ENCODE data around the gene HOXA7. TPM values are rescaled to one million over a fixed set of nuclear protein-coding genes. Genes with fewer than 3 reads are reported as not detected.

The HOXA7 gene
- total and polyA plus RNA-seq, 2 donors (not counting 1 experiment from before 2014, with no cell fraction given), result 0.37 TPM; not detected in 1

- no peaks in the 10 kb centered on the region for H3K36me3 ChIP-seq (replicated peaks in 1 of 2; ENCODE audit: control extremely low read depth in 1 of 2, control insufficient read depth in 1 of 2, extremely low read depth in 1 of 2, insufficient read depth in 2 of 2, low read length in 1 of 2)
These were observed 22.6 kb upstream of the HOXA7 start for GRCh38 chr7:27179030-27179429.

GRCh38 chr7:27178366-27178765 is 21.9 kb upstream of the HOXA7 start:
- intact Hi-C loops (cut with micrococcal nuclease), result no loop called here
- Histone ChIP-seq H3K4me3 (ENCODE audit: control extremely low read depth in 1 of 5, extremely low read depth in 1 of 5, insufficient read depth in 1 of 5, low read depth in 2 of 5, low read length in 4 of 5) (no peak overlapping the region), H3K4me1 (ENCODE audit: control insufficient read depth in 2 of 2, insufficient read depth in 2 of 2, low read length in 2 of 2) (peaks cover 23 to 40% of the 10 kb centered on the region in 2 donors), H4K20me1 (ENCODE audit: control insufficient read depth, insufficient read depth, low read length, poor library complexity, severe bottlenecking) (no peaks in the 10 kb centered on the region), H3K27ac (ENCODE audit: low read length in 2 of 2) (no peak overlapping the region), H3K4me2 (replicated peaks; ENCODE audit: low read depth, low read length, poor library complexity, severe bottlenecking) (no peak overlapping the region), H2AFZ (ENCODE audit: insufficient read depth, low read depth, low read length, poor library complexity, severe bottlenecking) (no peak overlapping the region), H3K27me3 (replicated peaks in 1 of 4; ENCODE audit: control extremely low read depth in 1 of 4, control insufficient read depth in 3 of 4, insufficient read depth in 4 of 4, low read length in 3 of 4) (peaks cover 0 to 94% (median 73%) of the 10 kb centered on the region in 4 experiments), H3K9me3 (ENCODE audit: control extremely low read depth in 1 of 3, control insufficient read depth in 2 of 3, insufficient read depth in 1 of 3, low read length in 2 of 3) (peaks cover 0 to 50% (median 0%) of the 10 kb centered on the region in 3 donors), H3K9ac (ENCODE audit: low read length) (no peak overlapping the region), H3K79me2 (ENCODE audit: control insufficient read depth, insufficient read depth, low read length) (no peaks in the 10 kb centered on the region), H3K36me3 (replicated peaks in 1 of 2; ENCODE audit: control extremely low read depth in 1 of 2, control insufficient read depth in 1 of 2, extremely low read depth in 1 of 2, insufficient read depth in 2 of 2, low read length in 1 of 2) (no peaks in the 10 kb centered on the region)
- POLR2A ChIA-PET, result no interaction called here
- H3K9me3 Mint-ChIP-seq (ENCODE audit: insufficient read depth), result no peaks in the 10 kb centered on the region
- H3K27ac Mint-ChIP-seq, result no peak overlapping the region
- DNase-seq, result no peak
- peaks cover 11% of the 10 kb centered on the region for H3K4me1 Mint-ChIP-seq
- peaks cover 60% of the 10 kb centered on the region for H3K27me3 Mint-ChIP-seq
- WGBS (ENCODE audit: insufficient coverage), result 93% methylated on average over 4 of the region's 6 CpGs
- ATAC-seq (ENCODE audit: low read depth), result no peak
- CTCF ChIA-PET, result interaction anchor here (0.6 to 2.7 kb wide), 9 partner anchors 16 to 1286 kb away, joined by 3 to 15 read pairs (median 4); no protein-coding TSS in a partner anchor
- no peak overlapping the region for H3K4me3 Mint-ChIP-seq
- TF ChIP-seq EZH2 (IDR thresholded peaks at IDR 0.05; ENCODE audit: borderline replicate concordance, insufficient read depth, low read depth, low read length, poor library complexity, severe bottlenecking), result no peak
- TF ChIP-seq CTCF (IDR thresholded peaks at IDR 0.05), result no peak

More at GRCh38 chr7:27179030-27179429, 22.6 kb upstream of the HOXA7 start:
- Mint-ChIP-seq H3K4me1 (peaks cover 16% of the 10 kb centered on the region), H3K27me3 (peaks cover 65% of the 10 kb centered on the region), H3K4me3 (no peak overlapping the region), H3K27ac (no peak overlapping the region), H3K9me3 (ENCODE audit: insufficient read depth) (no peaks in the 10 kb centered on the region)
- TF ChIP-seq EZH2 (IDR thresholded peaks at IDR 0.05; ENCODE audit: borderline replicate concordance, insufficient read depth, low read depth, low read length, poor library complexity, severe bottlenecking), result no peak
- TF ChIP-seq CTCF (IDR thresholded peaks at IDR 0.05), result no peak
- Histone ChIP-seq H3K79me2 (ENCODE audit: control insufficient read depth, insufficient read depth, low read length) (no peaks in the 10 kb centered on the region), H3K9ac (ENCODE audit: low read length) (no peak overlapping the region), H3K27ac (ENCODE audit: low read length in 2 of 2) (no peak overlapping the region), H3K4me2 (replicated peaks; ENCODE audit: low read depth, low read length, poor library complexity, severe bottlenecking) (no peak overlapping the region), H3K4me3 (ENCODE audit: control extremely low read depth in 1 of 5, extremely low read depth in 1 of 5, insufficient read depth in 1 of 5, low read depth in 2 of 5, low read length in 4 of 5) (no peak overlapping the region), H3K9me3 (ENCODE audit: control extremely low read depth in 1 of 3, control insufficient read depth in 2 of 3, insufficient read depth in 1 of 3, low read length in 2 of 3) (peaks cover 0 to 55% (median 0%) of the 10 kb centered on the region in 3 donors), H3K27me3 (replicated peaks in 1 of 4; ENCODE audit: control extremely low read depth in 1 of 4, control insufficient read depth in 3 of 4, insufficient read depth in 4 of 4, low read length in 3 of 4) (peaks cover 0 to 96% (median 77%) of the 10 kb centered on the region in 4 experiments), H4K20me1 (ENCODE audit: control insufficient read depth, insufficient read depth, low read length, poor library complexity, severe bottlenecking) (no peaks in the 10 kb centered on the region), H3K4me1 (ENCODE audit: control insufficient read depth in 2 of 2, insufficient read depth in 2 of 2, low read length in 2 of 2) (peaks cover 28 to 42% of the 10 kb centered on the region in 2 donors), H2AFZ (ENCODE audit: insufficient read depth, low read depth, low read length, poor library complexity, severe bottlenecking) (no peak overlapping the region)
- ATAC-seq (ENCODE audit: low read depth) (no peak), DNase-seq (no peak)
- ChIA-PET CTCF (interaction anchor here (0.6 to 2.7 kb wide), 11 partner anchors 10 to 1286 kb away, joined by 3 to 15 read pairs (median 4); no protein-coding TSS in a partner anchor), POLR2A (no interaction called here)
- intact Hi-C loops (cut with micrococcal nuclease), result no loop called here
- WGBS (ENCODE audit: insufficient coverage), result 85% methylated on average over 11 of the region's 14 CpGs

Data from B cell (primary cell).